Mucosa of gallbladder (tissue), 1 donor: ENCODE measurements around the gene TRIM52. TPM values are rescaled to one million over a fixed set of nuclear protein-coding genes. Genes with fewer than 3 reads are reported as not detected.
A peak's percentile ranks its signal among the peaks of the same experiment; 100 is the strongest.
"Not testable (repeated sequence)": the region's sequence is repeated elsewhere in the genome, so short reads cannot be mapped to it uniquely, and the experiment has no call there.

Experiments used
- DNase-seq: peaks from one replicate; pipeline ENCODE4 v3.0.0-alpha.2; 2020; ENCODE audit warnings: low spot score
- total RNA-seq: library from RNA; stranded (reverse); gene quantifications from one replicate; pipeline ENCODE4 v1.2.1, GENCODE V29; 2021
- donor health status: DM: no; HTN: no; CAD: no.

Gene TRIM52
- total RNA-seq, 1 donor from 2014 or later: 22.8 TPM

DNA sequence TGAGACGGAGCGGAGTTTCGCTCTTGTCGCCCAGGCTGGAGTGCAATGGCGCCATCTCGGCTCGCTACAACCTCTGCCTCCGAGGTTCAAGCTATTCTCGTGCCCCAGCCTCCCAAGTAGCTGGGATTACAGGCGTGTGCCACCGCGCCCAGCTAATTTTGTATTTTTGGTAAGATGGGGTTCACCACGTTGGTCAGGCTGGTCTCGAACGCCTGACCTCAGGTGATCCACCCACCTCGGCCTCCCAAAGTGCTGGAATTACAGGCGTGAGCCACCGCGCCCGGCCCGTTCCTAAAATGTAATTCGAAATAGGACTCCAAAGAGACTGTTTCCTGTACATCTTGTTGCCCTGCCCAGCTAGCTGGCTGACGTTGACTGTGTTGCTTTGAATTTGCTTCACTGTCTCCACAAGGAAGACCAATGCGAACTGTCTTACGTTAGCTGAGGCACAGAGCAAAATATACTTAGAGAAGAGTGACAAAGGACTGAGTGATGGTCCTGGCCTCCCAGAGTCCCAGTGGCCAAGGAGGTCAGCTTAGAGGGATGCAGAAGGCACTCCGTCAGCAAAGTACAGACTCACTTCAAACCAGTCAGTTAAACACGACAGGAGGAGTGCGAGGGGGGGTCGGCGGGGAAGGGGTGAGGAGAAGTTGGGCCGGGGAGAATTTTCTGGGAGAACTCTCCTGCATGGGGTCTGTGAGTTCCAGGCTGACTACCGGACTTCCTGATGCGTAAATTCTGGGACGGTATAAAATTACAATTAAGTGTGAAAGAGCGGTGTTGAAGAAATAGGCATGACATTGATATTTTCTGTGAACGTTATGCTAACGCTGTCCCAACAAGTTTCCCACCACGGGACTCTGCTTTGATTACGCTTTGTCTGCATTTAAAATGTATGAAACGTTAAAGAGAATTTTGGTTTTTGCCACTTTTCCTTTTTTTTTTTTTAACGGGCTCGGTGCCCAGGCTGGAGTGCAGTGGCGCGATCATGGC, 44.6 kb downstream of the TRIM52 start:
- DNase-seq: no peak

DNA sequence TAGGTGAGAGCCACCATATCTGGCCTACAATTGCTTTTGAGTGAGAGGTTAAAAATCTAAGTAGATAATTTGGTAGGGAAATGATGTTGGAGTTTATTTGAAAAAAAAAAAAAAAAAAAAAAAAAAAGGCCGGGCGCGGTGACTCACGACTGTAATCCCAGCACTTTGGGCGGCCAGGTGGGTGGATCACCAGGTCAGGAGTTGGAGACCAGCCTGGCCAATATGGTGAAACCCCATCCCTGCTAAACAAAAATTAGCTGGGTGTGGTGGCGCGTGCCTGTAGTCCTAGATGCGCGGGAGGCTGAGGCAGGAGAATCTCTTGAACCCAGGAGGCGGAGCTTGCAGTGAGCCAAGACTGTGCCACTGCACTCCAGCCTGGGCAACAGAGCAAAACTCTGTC, 46.7 kb downstream of the TRIM52 start:
- not testable (repeated sequence) for DNase-seq

DNA sequence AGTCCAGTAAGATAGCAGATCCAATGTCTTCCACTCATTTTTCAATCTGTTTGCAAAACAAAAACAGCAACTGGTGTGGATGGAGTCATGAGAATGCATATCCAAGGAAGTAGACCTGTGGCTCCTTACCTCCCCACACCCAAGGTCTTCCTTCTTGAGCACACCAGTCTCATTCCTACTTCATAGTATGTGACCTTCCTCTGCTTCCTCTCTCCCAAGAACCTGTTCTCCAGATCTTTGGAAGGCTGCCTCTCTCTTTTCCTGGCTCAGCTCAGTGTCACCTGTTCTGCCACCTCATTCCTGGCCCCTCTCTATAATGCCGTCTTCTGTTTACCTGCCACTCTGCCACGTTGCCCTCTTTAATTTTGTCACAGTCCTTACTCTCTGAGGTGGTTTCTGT, 48.0 kb downstream of the TRIM52 start:
- no peak for DNase-seq

DNA sequence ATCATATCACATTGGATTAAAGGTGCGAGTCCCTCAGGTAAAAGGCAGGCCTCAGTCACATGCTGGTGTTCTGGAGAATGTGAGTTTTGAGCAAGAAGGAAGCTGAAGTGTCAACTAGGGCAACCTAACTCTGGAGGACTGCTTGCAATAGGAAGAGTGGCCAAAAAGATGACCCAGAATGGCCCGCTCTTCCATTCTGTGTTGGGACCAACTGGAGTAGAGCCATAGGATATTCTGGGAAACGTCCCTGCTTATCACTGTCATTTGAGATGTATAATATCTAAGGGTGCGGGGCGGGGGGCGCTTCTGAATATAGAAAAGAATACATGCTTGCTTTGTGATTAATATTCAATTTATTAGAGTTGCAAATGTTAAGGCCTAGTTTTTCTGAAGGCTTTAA, 48.9 kb downstream of the TRIM52 start:
- DNase-seq: no peak

DNA sequence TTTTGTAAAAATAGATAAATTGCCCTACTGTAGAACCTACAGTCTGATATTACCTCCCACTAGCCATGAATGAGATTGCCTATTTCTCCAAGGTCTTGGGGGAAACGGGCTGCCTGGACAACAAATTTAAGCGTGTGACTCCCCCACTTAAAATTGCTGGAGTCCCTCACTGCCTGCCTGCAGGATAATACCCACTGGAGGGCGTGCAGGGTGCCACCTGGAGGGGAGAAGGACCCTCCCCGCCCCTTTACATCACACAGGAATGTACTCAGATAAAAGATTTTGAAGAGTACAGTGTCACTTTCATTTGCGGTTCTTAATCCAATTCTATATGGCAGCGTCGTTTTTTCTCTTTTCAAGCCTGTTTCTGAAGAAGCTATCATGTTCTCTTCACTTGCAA, 49.7 kb downstream of the TRIM52 start:
- DNase-seq: no peak

DNA sequence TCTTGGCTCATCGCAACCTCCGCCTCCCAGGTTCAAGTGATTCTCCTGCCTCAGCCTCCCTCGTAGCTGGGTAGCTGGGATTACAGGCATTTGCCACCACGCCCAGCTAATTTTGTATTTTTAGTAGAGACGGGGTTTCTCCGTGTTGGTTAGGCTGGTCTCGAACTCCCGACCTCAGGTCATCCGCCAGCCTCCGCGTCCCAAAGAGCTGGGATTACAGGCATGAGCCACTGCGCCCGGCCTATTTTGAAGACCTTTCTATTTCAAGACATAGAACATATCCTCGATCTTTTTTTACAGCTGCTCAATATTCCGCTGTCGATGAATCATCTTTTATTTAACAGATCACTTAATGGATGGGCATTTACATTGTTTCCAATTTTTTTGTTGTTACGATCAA, 50.2 kb downstream of the TRIM52 start:
- not testable (repeated sequence) for DNase-seq

DNA sequence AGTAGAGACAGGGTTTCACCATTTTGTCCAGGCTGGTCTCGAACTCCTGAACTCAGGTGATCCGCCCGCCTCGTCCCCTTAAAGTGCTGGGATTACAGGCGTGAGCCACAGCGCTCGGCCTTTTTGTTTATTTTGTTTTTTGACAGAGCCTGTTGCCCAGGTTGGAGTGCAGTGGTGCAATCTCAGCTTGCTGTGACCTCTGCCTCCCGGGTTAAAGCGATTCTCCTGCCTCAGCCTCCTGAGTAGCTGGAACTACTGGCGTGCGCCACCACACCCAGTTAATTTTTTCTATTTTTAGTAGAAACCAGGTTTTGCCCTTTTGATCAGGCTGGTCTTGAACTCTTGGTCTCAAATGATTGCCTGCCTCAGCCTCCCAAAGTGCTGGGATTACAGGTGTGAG, 50.8 kb downstream of the TRIM52 start:
- DNase-seq: not testable (repeated sequence)

DNA sequence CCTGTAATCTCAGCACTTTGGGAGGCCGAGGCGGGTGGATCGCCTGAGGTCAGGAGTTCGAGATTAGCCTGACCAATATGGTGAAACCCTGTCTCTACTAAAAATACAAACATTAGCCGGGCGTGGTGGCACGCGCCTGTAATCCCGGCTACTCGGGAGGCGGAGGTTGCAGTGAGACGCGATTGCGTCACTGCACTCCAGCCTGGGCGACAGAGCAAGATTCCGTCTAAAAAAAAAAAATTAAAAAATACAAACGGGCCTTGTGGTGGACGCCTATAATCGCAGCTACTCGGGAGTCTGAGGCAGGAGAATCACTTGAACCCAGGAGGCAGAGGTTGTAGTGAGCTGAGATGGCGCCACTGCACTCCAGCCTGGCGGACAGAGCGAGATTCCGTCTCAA, 51.9 kb downstream of the TRIM52 start:
- DNase-seq: not testable (repeated sequence)

DNA sequence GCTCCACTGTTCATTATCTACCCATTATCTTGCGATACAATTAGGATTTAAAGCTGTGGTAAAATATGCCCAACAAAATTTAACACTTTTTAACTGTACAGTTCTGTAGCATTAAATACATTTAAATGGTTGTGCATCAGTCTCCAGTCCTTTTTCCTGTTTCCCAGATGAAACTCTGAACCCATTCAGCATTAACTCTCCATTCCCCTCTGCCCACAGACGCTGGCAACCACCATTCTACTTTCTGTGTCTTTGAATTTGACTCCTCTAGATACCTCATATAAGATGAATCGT, 53.0 kb downstream of the TRIM52 start:
- no peak for DNase-seq

DNA sequence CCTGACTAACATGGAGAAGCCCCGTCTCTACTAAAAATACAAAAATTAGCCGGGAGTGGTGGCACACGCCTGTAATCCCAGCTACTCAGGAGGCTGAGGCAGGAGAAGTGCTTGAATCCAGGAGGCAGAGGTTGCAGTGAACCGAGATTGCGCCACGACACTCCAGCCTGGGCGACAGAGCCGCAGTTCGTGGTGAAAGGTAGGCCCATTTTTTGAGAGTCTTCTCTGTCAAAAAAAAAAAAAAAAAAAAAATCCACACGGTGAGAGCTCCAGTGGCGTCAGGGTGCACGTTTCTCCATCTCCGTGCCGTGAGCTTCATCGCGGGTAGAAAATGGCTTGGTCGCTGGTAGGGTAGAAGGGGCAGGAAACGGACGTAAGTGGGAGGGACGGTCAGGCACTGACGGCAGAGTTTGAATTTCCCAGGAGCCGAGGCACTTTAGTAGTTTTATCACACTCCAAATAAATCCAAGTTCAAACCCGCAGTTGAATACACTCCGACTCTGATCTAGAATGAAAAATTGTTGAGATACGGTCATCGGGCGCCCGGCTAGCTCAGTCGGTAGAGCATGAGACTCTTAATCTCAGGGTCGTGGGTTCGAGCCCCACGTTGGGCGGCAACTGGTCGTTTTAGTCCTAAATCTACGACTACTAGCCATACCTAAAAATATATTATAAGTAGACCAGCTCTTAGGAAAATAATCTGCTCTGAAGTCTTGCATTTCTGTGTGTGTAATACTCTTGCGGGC, 53.6 kb downstream of the TRIM52 start:
- peak; percentile 84 for DNase-seq

DNA sequence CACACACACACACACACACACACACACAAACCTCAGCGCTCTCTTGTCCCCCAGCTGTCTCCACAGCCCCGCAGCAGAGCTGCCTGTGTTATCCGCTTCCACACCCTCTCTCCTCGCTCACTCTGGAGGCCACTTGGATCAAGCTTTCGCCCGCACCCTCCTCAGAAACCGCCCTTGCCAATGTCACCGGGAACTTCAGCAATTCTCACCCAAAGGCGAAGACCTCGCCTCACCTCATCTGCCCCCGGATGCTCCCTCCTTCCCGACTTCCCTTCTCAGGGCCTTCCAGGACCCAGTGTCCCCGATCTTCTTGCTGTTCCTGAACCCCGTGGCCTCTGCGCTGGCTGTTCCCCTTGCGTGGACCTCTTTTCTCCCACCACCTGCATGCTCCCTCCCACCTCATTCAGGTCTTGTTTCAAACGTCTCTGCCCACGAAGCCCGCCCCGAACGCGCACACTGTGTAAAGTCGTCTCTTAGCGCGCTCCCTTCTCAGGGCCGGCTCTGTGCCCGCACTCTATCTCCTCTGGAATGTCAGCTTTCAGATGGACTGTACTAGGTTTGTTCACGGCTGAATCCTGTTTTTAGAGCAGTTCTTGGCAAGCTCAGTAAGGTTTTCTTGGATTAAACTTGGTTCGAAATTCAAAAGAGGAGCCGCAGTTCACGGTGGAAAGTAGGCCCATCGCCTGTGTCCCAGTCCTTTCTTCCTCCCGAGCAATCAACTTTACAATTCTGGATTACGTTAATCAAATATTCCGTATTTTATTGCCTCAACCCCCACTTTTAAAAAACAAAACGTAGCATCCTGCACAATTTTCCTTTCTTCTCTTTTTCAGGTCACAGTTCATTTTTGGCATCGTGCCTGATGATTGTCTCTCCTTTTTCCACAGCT, 54.9 kb downstream of the TRIM52 start:
- no peak for DNase-seq

Other genes with a start within 250 kb of the TRIM52 start
- 11.5 TPM for gene BTNL9, start 220.9 kb downstream of the TRIM52 start, total RNA-seq
- gene OR2V1, start 130.0 kb downstream of the TRIM52 start, total RNA-seq: not detected
- gene OR2V2, start 113.6 kb downstream of the TRIM52 start, total RNA-seq: not detected
- gene TRIM7, start 55.9 kb downstream of the TRIM52 start, total RNA-seq: 1.2 TPM
- gene TRIM41, start 37.9 kb downstream of the TRIM52 start, total RNA-seq: 47.6 TPM
- gene RACK1, start 17.2 kb downstream of the TRIM52 start, total RNA-seq: 1,033 TPM
- gene OR4F3, start 106.1 kb upstream of the TRIM52 start, total RNA-seq: not detected